NCI-H345 treated with DMSO at 0.1 percent for 48 hours (cell line): ENCODE results near the gene KLF17.

Source experiments
- DNase-seq: peaks from one replicate; lab custom pipeline; 2025; ENCODE audit not compliant: unreplicated experiment; lab: John Stamatoyannopoulos, UW

KLF17 gene

DNA sequence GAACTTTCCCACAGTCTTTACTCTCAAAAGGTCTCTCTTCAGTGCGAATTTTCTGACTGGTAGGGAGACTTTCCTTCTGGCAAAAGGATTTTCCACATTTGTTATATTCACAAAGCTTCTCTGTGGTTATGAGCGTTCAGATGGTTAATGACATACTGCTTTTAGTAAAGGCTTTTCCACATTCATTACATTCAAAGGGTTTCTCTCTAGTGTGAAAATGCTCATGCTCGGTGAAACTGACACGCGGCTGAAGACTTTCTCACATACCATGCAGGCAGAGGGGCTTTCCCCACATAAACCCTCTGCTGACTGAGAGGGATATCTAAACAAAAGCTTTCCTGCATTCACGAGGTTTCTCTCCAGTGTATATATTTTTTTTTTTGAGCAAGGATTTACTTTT lies 32.7 kb downstream of the KLF17 start:
- DNase-seq = no peak

DNA sequence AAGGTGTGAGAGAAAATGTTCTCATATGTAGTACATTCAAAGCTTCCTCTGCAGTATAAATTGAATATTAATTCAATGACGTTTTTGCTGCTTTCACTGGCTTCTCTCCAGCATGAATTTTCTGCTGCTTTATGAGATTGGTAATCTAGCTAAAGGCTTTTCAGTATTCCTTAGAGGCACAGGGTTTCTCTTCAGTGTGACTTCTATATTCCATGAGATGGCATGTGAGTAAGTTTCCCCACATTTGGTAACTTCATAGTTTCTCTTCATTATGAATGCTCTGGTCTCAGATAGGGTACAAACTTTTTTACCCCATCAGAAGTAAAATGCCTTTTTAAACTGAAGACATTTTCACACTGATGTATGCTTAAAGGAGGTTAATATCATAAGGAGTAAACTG lies 33.2 kb downstream of the KLF17 start:
- DNase-seq = no peak

DNA sequence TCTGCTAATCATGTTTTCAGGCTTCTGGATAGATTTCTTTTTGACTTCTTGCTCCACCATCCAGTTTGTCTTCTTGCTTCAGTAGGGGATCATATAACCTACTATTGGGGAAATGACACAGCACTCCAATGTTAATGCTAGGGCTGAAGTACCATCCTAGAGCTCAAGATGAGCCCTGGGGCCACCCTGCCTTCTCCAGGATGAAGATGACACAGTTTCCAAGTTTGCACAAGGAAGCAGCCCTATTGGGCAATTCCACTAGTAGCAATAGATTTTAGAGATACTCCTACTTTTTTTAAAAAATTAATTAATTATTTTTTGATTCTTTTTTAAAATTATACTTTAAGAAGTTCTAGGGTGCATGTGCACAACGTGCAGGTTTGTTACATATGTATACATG lies 34.1 kb downstream of the KLF17 start:
- no peak for DNase-seq

GRCh38 chr1:44154049-44154448 lies 35.4 kb downstream of the KLF17 start:
- no peak for DNase-seq

- no peak for DNase-seq
Observed at GRCh38 chr1:44157903-44158302, 39.3 kb downstream of the KLF17 start.

DNA sequence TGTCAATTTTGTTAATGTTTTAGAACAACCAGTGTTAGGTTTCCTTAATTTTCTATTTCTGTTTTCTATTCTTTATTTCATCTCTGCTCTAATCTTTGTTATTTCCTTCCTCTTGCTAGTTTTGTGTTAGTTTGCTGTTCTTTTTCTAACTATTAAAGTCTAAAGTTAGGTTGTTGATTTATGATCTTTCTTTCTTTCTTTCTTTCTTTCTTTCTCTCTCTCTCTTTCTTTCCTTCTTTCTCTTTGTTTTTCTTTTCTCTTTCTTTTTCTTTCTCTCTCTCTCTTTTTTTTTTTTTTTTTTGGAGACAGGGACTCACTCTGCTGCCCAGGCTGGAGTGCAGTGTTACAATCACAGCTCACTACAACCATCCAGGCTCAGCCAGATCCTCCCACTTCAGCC lies 40.2 kb downstream of the KLF17 start:
- no peak for DNase-seq

- DNase-seq = no peak
Observed at GRCh38 chr1:44161546-44161945, 42.9 kb downstream of the KLF17 start.

GRCh38 chr1:44168520-44169098 lies 50.0 kb downstream of the KLF17 start:
- DNase-seq = no peak

DNA sequence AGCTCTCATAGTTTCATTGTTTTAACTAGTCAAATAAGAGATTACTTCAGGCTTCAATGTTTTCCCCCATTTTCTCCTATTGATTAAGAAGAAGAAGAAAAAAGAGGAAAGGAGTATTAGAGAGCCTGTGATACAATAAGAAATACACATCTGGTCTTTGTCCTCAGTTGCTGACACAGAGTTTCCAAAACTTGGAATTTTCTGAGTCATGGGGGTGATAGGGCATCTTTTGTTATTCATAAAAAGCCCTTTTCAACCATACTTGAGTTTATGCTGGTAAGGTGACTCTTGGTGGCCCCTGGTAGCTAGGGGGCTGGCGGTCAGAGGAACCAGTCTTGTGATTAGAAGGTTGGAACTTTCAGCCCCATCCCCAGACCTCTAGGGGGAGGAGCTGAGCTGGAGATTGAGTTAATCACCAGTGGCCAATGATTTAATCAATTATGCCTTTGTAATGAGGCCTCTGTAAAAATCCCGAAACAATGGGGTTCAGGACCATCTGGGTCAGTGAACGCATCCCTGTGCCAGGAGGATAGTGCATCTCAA lies 51.7 kb downstream of the KLF17 start:
- DNase-seq = no peak

DNA sequence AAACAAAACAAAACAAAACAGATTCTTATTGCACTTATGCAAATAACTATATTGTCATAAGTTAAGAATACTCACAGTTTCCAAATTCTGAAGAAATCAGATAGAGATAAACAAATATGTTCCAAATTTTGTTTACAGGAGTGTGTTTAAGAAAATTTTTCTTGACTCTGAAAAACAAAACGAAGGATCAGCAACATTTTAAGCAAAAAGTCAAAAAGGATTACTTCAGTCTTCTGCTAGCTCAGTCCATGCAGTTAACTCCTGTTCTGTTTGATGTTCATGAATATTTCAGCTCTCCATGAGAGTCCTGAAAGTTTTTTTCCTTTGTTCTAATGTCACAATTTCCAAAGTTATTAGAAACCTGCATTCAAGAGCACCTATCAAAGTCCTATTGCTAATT lies 56.0 kb downstream of the KLF17 start:
- DNase-seq = no peak
